A673 (cell line): ENCODE measurements around the gene CEMIP. TPM values are rescaled to one million over a fixed set of nuclear protein-coding genes. Genes with fewer than 3 reads are reported as not detected.

Experiments used
- BruUV-seq: library from RNA; stranded (reverse); fragments of 400-500 nt; replicated peaks from 2 replicates; lab custom pipeline; 2021; lab: Mats Ljungman, UMichigan
- CTCF ChIA-PET: fragments of 300-600 bp; sonication (Branson Sonifier 250); formaldehyde crosslinking; loops from one replicate; lab custom pipeline; 2022; ENCODE audit warnings: antibody characterized with exemption; lab: Charles Lee
- POLR2A ChIA-PET: fragments of 300-600 bp; sonication (Branson Sonifier 250); formaldehyde crosslinking; loops from one replicate; lab custom pipeline; 2022; ENCODE audit warnings: antibody characterized with exemption; ENCODE audit not compliant: low non-redundant PET; lab: Charles Lee
- DNase-seq: peaks from one replicate; pipeline ENCODE4 v3.0.0-alpha.2; 2015; ENCODE audit warnings: low spot score
- H3K27ac ChIP-seq: fragments of 200-600 bp; sonication (generic); 2 replicates; pipeline ENCODE4 v1.5.1; 2016; ENCODE audit warnings: mixed run types, low read depth, mild to moderate bottlenecking, mixed read lengths, antibody characterized with exemption, low read length; ENCODE audit not compliant: poor library complexity, severe bottlenecking
- H3K27me3 ChIP-seq: fragments of 200-600 bp; sonication (generic); replicated peaks from 2 replicates; pipeline ENCODE4 v1.6.1; 2017; ENCODE audit warnings: mixed run types, low read depth, mild to moderate bottlenecking, mixed read lengths, antibody characterized with exemption, low read length; ENCODE audit not compliant: insufficient read depth, poor library complexity
- H3K36me3 ChIP-seq: fragments of 200-600 bp; sonication (generic); 2 replicates; pipeline ENCODE4 v1.6.1; 2016; ENCODE audit warnings: mixed run types, mild to moderate bottlenecking, mixed read lengths, antibody characterized with exemption, low read length; ENCODE audit not compliant: insufficient read depth, poor library complexity, severe bottlenecking
- H3K4me1 ChIP-seq: fragments of 200-600 bp; sonication (generic); 2 replicates; pipeline ENCODE4 v1.6.1; 2017; ENCODE audit warnings: mixed run types, mild to moderate bottlenecking, mixed read lengths, antibody characterized with exemption, low read length; ENCODE audit not compliant: insufficient read depth, poor library complexity, severe bottlenecking
- H3K4me3 ChIP-seq: fragments of 200-600 bp; sonication (generic); 2 replicates; pipeline ENCODE4 v1.5.1; 2016; ENCODE audit warnings: low read depth, mixed run types, mild to moderate bottlenecking, mixed read lengths, low read length; ENCODE audit not compliant: poor library complexity, severe bottlenecking
- H3K9me3 ChIP-seq: fragments of 200-600 bp; sonication (generic); 2 replicates; pipeline ENCODE4 v1.6.1; 2016; ENCODE audit warnings: mixed run types, low read depth, mild to moderate bottlenecking, mixed read lengths, antibody characterized with exemption, low read length; ENCODE audit not compliant: poor library complexity, severe bottlenecking
- CTCF ChIP-seq: fragments of 300-800, 200-600 bp; sonication (generic); conservative IDR thresholded peaks from 2 replicates; pipeline ENCODE4 v1.5.1; 2017; ENCODE audit warnings: low read depth, mild to moderate bottlenecking, antibody characterized with exemption, low read length, moderate library complexity, mixed read lengths
- EZH2 ChIP-seq: fragments of 200-600 bp; sonication (generic); IDR thresholded peaks from 2 replicates; pipeline ENCODE4 v1.6.1; 2017; ENCODE audit warnings: borderline replicate concordance, low read depth, mild to moderate bottlenecking, mixed read lengths, antibody characterized with exemption, low read length; ENCODE audit not compliant: poor library complexity, severe bottlenecking
- intact Hi-C: fragments of 100-400 bp; cut with micrococcal nuclease; formaldehyde crosslinking; loops from one replicate; pipeline ENCODE4 v1.10.0; 2022; ENCODE audit not compliant: unreplicated experiment
- total RNA-seq: library from RNA; stranded (reverse); gene quantifications from 2 replicates; pipeline ENCODE4 v1.2.3, GENCODE V29; 2021

The CEMIP gene
- total RNA-seq, 1 experiment from 2014 or later: not detected

GRCh38 chr15:80870893-80871292 lies 91.7 kb downstream of the CEMIP start:
- TF ChIP-seq CTCF (no peak), EZH2 (no peak)
- BruUV-seq: no TSS peak
- no peak for DNase-seq
- ChIA-PET CTCF (no interaction called here), POLR2A (no interaction called here)
- H3K9me3 ChIP-seq: no peaks in the 10 kb centered on the region
- no peak overlapping the region for H3K4me3 ChIP-seq
- H3K36me3 ChIP-seq: no peaks in the 10 kb centered on the region
- no peaks in the 10 kb centered on the region for H3K4me1 ChIP-seq
- no peak overlapping the region for H3K27ac ChIP-seq
- intact Hi-C loops: no loop called here
- no peaks in the 10 kb centered on the region for H3K27me3 ChIP-seq

GRCh38 chr15:80871858-80872257 lies 92.7 kb downstream of the CEMIP start:
- no peak overlapping the region for H3K4me3 ChIP-seq
- H3K4me1 ChIP-seq: no peaks in the 10 kb centered on the region
- no peak overlapping the region for H3K27ac ChIP-seq
- DNase-seq: no peak
- no peaks in the 10 kb centered on the region for H3K9me3 ChIP-seq
- no peak for TF ChIP-seq CTCF
- no peak for TF ChIP-seq EZH2
- intact Hi-C loops: no loop called here
- no TSS peak for BruUV-seq
- POLR2A ChIA-PET: no interaction called here
- CTCF ChIA-PET: no interaction called here
- no peaks in the 10 kb centered on the region for H3K36me3 ChIP-seq
- H3K27me3 ChIP-seq: no peaks in the 10 kb centered on the region

- no peaks in the 10 kb centered on the region for H3K4me1 ChIP-seq
- no peak overlapping the region for H3K27ac ChIP-seq
- intact Hi-C loops: no loop called here
- ChIA-PET POLR2A (no interaction called here), CTCF (no interaction called here)
- H3K9me3 ChIP-seq: no peaks in the 10 kb centered on the region
- BruUV-seq: no TSS peak
- H3K4me3 ChIP-seq: no peak overlapping the region
- no peak for DNase-seq
- no peaks in the 10 kb centered on the region for H3K27me3 ChIP-seq
- TF ChIP-seq EZH2 (no peak), CTCF (no peak)
- no peaks in the 10 kb centered on the region for H3K36me3 ChIP-seq
These were observed 94.3 kb downstream of the CEMIP start for GRCh38 chr15:80873366-80873952.
